ENCODE results near the gene TMEM52.

TMEM52 gene

GRCh38 chr1:1926346-1926811 is 7.3 kb upstream of the TMEM52 start:
- FAIRE-seq = no peak

GRCh38 chr1:1925437-1926345 is 6.6 kb upstream of the TMEM52 start:
- no peak for FAIRE-seq

- FAIRE-seq = no peak
These were observed 5.8 kb upstream of the TMEM52 start for GRCh38 chr1:1924849-1925248.

- no peak for FAIRE-seq
These were observed 5.3 kb upstream of the TMEM52 start for GRCh38 chr1:1924386-1924785.

- FAIRE-seq = no peak
These were observed 4.1 kb upstream of the TMEM52 start for GRCh38 chr1:1922956-1923833.

- no peak for FAIRE-seq
These were observed 3.5 kb upstream of the TMEM52 start for GRCh38 chr1:1922702-1922955.

- FAIRE-seq = no peak
These were observed 3.0 kb upstream of the TMEM52 start for GRCh38 chr1:1921901-1922701.

GRCh38 chr1:1921459-1921862 is 2.4 kb upstream of the TMEM52 start:
- no peak for FAIRE-seq

- no peak for FAIRE-seq
These were observed 1.8 kb upstream of the TMEM52 start for GRCh38 chr1:1920608-1921458.

- FAIRE-seq = no peak
These were observed 1.1 kb upstream of the TMEM52 start for GRCh38 chr1:1920057-1920607.

- no peak for FAIRE-seq
These were observed 401 bp upstream of the TMEM52 start for GRCh38 chr1:1919304-1920056.

GRCh38 chr1:1917995-1918900 is 831 bp downstream of the TMEM52 start:
- FAIRE-seq = no peak

GRCh38 chr1:1917304-1917976 is 1.6 kb downstream of the TMEM52 start:
- FAIRE-seq = no peak

GRCh38 chr1:1916851-1917251 is 2.2 kb downstream of the TMEM52 start:
- FAIRE-seq = no peak

- no peak for FAIRE-seq
These were observed 2.9 kb downstream of the TMEM52 start for GRCh38 chr1:1915911-1916840.

- no peak for FAIRE-seq
These were observed 3.9 kb downstream of the TMEM52 start, which contains the start of gene CALML6 for GRCh38 chr1:1914971-1915692. CALML6 (plus strand) TSS chr1:1915260; CDS start chr1:1915281, 21 bp downstream.
